Stomach (tissue), 9 donors: ENCODE data around the gene HLCS. TPM values are rescaled to one million over a fixed set of nuclear protein-coding genes. Genes with fewer than 3 reads are reported as not detected.
A peak's percentile ranks its signal among the peaks of the same experiment; 100 is the strongest.

Experiments
- DNase-seq, 2 donors: peaks; one replicate each; pipeline versions ENCODE4 v3.0.0 to v3.0.0-alpha.2; 2013 to 2019
- H3K27ac ChIP-seq, 5 donors: fragments of 200-600 bp in 4 of 5; sonication (generic) in 4 of 5; one replicate each; pipeline ENCODE4 v1.5.1; 2013 to 2019; ENCODE audit warnings: mild to moderate bottlenecking in 1 of 5, moderate library complexity in 1 of 5
- H3K27me3 ChIP-seq, 3 donors: fragments of 200-600 bp; sonication (generic); one replicate each; pipeline ENCODE4 v1.5.1; 2017 to 2019; ENCODE audit warnings: mixed run types in 1 of 3
- H3K36me3 ChIP-seq, 4 donors: fragments of 200-600 bp; sonication (generic); 1 replicate in 3 of 4; 2 replicates in 1 of 4; pipeline ENCODE4 v1.5.1; 2016 to 2019
- H3K4me1 ChIP-seq, 4 donors: fragments of 200-600 bp; sonication (generic); one replicate each; pipeline ENCODE4 v1.5.1; 2016 to 2019
- H3K4me3 ChIP-seq, 4 donors: fragments of 200-600 bp; sonication (generic) in 3 of 4; one replicate each; pipeline ENCODE4 v1.5.1; 2016 to 2019; ENCODE audit warnings: mild to moderate bottlenecking in 1 of 4
- H3K9me3 ChIP-seq, 4 donors: fragments of 200-600 bp; sonication (generic); one replicate each; pipeline ENCODE4 v1.5.1; 2016 to 2019
- CTCF ChIP-seq, 7 experiments: fragments of 450-650 bp in 4 of 7; fragments of 200-600 bp in 3 of 7; sonication (generic) in 3 of 7; IDR thresholded peaks; one replicate each; pipeline ENCODE4 v1.5.1; 2016 to 2019; ENCODE audit warnings: antibody characterized with exemption in 7 of 7, control low read depth in 2 of 7, mild to moderate bottlenecking in 1 of 7
- EP300 ChIP-seq: sonication (generic); formaldehyde crosslinking; IDR thresholded peaks from one replicate; pipeline ENCODE4 v1.6.1; 2017; ENCODE audit warnings: antibody characterized with exemption
- POLR2A ChIP-seq, 4 donors: fragments of 450-650 bp; IDR thresholded peaks; one replicate each; pipeline ENCODE4 v1.6.1; 2016; ENCODE audit warnings: antibody characterized with exemption in 4 of 4, control low read depth in 2 of 4, mild to moderate bottlenecking in 1 of 4, moderate library complexity in 1 of 4
- POLR2AphosphoS5 ChIP-seq, 3 donors: sonication (generic); formaldehyde crosslinking; IDR thresholded peaks; one replicate each; pipeline ENCODE4 v1.6.1; 2016; ENCODE audit warnings: antibody characterized with exemption in 3 of 3
- WGBS, 5 donors: extraction: QIAGEN DNeasy Blood & Tissue Kit in 3 of 5; methylation state at CpG; one replicate each; pipeline versions ENCODE4 v1.1.5 to v1.1.7; 2013 to 2018; 5-methylcytosine and 5-hydroxymethylcytosine counted together
- intact Hi-C: fragments of 100-400 bp; cut with DNase I; formaldehyde crosslinking; loops from one replicate; pipeline ENCODE4 v1.15.1; 2023; ENCODE audit warnings: low total_unique reads
- polyA plus RNA-seq, 3 donors: library from polyadenylated mRNA; stranded (reverse); fragments of 200-250 nt; gene quantifications; one replicate each; pipeline ENCODE4 v1.2.3, GENCODE V29; 2013
- total RNA-seq, 5 donors: library from RNA; depleted of rRNA; stranded (reverse); fragments of >200 nt; gene quantifications; one replicate each; pipeline versions ENCODE4 v1.1.0 to v1.2.3, GENCODE V29; 2014 to 2016
- donor health status: healthy with polysubstance abuse.
- donor health status: Bipolar disorder and iron deficiency.
- donor health status: healthy.

HLCS gene
- total and polyA plus RNA-seq, 8 donors, result 2.3 to 35.1 (median 13.9) TPM

- no peaks in the 10 kb centered on the region for H3K9me3 ChIP-seq
- intact Hi-C loops, result no loop called here
- H3K4me3 ChIP-seq, result no peak overlapping the region
- peaks cover 0 to 5% (median 0%) of the 10 kb centered on the region in 4 donors for H3K36me3 ChIP-seq
- TF ChIP-seq POLR2A (IDR thresholded peaks at IDR 0.05) (no peak), EP300 (no peak), CTCF (IDR thresholded peaks at IDR 0.05) (no peak), POLR2AphosphoS5 (IDR thresholded peaks at IDR 0.05) (no peak)
- DNase-seq, result no peak
- no peaks in the 10 kb centered on the region for H3K27me3 ChIP-seq
- H3K27ac ChIP-seq, result no peak overlapping the region
- peaks cover 4 to 23% (median 16%) of the 10 kb centered on the region in 4 donors for H3K4me1 ChIP-seq
- 93 to 97% (median 94%) methylated on average over 4 of the region's 4 CpGs for WGBS, 5 donors
Measured at GRCh38 chr21:36863260-36863659, 103.2 kb downstream of the HLCS start.

DNA sequence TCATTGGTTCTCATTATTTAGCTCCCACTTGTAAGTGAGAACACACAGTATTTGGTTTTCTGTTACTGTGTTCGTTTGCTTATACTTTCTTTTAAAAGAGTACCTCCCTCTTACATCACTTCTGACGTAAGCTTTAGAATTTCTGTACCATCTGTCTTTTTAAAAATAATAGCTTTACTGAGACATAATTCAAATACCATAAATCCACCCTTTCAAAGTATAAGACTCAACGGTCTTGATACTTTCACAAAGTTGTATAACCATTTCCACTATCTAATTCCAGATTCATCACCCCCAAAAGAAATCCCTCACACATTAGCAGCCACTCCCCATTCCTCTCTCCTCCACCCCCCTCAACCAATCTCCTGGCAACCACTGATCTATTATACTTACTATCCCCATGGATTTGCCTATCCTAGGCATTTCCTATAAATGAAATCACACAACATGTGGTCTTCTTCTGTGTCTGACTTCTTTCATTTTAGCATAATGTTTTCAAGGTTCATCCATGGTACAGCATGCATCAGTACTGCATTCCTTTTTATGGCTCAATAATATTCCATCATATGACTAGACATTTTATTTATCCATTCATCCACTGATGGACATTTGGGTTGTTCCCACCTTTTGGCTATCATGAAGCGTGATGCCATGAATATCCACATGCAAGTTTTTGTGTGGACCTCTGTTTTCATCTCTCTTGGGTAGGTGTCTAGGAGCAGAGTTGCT, 104.7 kb downstream of the HLCS start:
- Histone ChIP-seq H3K27me3 (no peaks in the 10 kb centered on the region), H3K27ac (peak overlapping the region in 1 of 5 donors; percentile 39), H3K36me3 (peaks cover 0 to 5% (median 0%) of the 10 kb centered on the region in 4 donors), H3K4me1 (peaks cover 4 to 24% (median 18%) of the 10 kb centered on the region in 4 donors), H3K9me3 (no peaks in the 10 kb centered on the region), H3K4me3 (no peak overlapping the region)
- intact Hi-C loops, result no loop called here
- TF ChIP-seq EP300 (no peak), POLR2AphosphoS5 (IDR thresholded peaks at IDR 0.05) (no peak)
- no peak for DNase-seq
- WGBS, 5 donors, result 72 to 87% (median 82%) methylated on average over 4 of the region's 4 CpGs

GRCh38 chr21:36860736-36861594, 105.5 kb downstream of the HLCS start:
- Histone ChIP-seq H3K4me1 (peaks cover 4 to 24% (median 18%) of the 10 kb centered on the region in 4 donors), H3K27me3 (no peaks in the 10 kb centered on the region), H3K27ac (peak overlapping the region in 4 of 5 donors; percentile 27 to 42 (median 38)), H3K4me3 (no peak overlapping the region), H3K9me3 (no peaks in the 10 kb centered on the region), H3K36me3 (peaks cover 0 to 5% (median 0%) of the 10 kb centered on the region in 4 donors)
- WGBS, 5 donors, result 37 to 56% (median 46%) methylated on average over 8 of the region's 8 CpGs
- intact Hi-C loops, result no loop called here
- peak in 1 of 2 donors; percentile 69 for DNase-seq
- TF ChIP-seq POLR2AphosphoS5 (IDR thresholded peaks at IDR 0.05) (no peak), POLR2A (IDR thresholded peaks at IDR 0.05) (no peak), CTCF (IDR thresholded peaks at IDR 0.05) (no peak), EP300 (no peak)

GRCh38 chr21:36859744-36860501, 106.5 kb downstream of the HLCS start:
- Histone ChIP-seq H3K4me1 (peaks cover 4 to 24% (median 18%) of the 10 kb centered on the region in 4 donors), H3K9me3 (no peaks in the 10 kb centered on the region), H3K27me3 (no peaks in the 10 kb centered on the region), H3K27ac (peak overlapping the region; percentile 5 to 44 (median 42)), H3K4me3 (no peak overlapping the region), H3K36me3 (peaks cover 0 to 5% (median 0%) of the 10 kb centered on the region in 4 donors)
- peak; percentile 72 to 87 for DNase-seq
- intact Hi-C loops, result no loop called here
- WGBS, 5 donors, result 66 to 73% (median 69%) methylated on average over 8 of the region's 8 CpGs
- peak; percentile 9 to 60 (median 54) for TF ChIP-seq POLR2AphosphoS5 (IDR thresholded peaks at IDR 0.05)
- no peak for TF ChIP-seq EP300
